Measurements from ENCODE around the gene AADACL2.
A peak's percentile ranks its signal among the peaks of the same experiment; 100 is the strongest.

The AADACL2 gene

DNA sequence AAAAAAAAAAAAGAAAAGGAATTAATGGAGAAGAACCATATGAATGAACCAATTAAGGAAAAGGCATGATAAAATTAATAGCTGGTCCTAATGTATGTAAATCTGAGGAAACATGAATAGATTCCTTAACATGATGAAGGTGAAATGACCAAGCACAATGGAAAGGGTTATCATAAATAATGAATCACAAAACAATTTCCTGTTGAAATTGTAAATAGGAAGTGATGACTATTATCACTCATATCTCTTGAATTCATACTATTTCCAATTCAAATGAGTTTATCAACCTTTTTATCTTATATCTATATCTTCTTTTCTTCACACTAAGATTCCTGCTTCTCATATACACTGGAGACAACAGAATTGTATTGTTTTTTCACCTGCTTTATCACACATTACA lies 32.0 kb downstream of the AADACL2 start:
- no peaks in the 10 kb centered on the region for H3K27me3 ChIP-seq (replicated peaks)
- H3K4me3 ChIP-seq (ENCODE audit: low read depth, low read length): no peak overlapping the region
- no peak for DNase-seq
- H3K27ac ChIP-seq: peak overlapping the region; percentile 86
- TF ChIP-seq CTCF (IDR thresholded peaks at IDR 0.05; ENCODE audit: low read depth, low read length, missing control alignments): no peak
- H3K36me3 ChIP-seq (replicated peaks): no peaks in the 10 kb centered on the region
- in situ Hi-C loops (cut with HindIII; ENCODE audit: low pct_ligation_motif_present, low sequenced_read_pairs): no loop called here

DNA sequence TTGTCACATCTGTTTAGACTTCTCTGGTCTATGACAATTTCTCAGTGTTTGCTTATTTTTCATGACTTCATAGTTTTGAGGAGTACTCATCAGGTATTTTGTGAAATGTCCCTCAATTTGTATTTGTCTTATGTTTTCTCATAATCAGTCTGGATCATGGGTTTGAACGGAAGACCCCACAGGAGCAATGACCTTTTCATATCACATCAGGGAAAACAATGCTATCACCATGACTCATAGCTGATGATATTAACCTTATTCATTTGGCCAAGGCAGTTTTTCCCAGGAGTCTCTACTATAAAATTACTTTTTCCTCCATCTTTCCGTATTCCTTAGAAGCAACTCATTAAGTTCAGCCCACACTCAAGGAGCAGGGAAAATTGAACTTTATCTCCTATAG lies 32.7 kb downstream of the AADACL2 start:
- DNase-seq: peak; percentile 79
- Histone ChIP-seq H3K27me3 (replicated peaks) (no peaks in the 10 kb centered on the region), H3K27ac (peak overlapping the region; percentile 86), H3K4me3 (ENCODE audit: low read depth, low read length) (peak overlapping the region; percentile 23), H3K36me3 (replicated peaks) (no peaks in the 10 kb centered on the region)
- no peak for TF ChIP-seq CTCF (IDR thresholded peaks at IDR 0.05; ENCODE audit: low read depth, low read length, missing control alignments)
- in situ Hi-C loops (cut with HindIII; ENCODE audit: low pct_ligation_motif_present, low sequenced_read_pairs): no loop called here

DNA sequence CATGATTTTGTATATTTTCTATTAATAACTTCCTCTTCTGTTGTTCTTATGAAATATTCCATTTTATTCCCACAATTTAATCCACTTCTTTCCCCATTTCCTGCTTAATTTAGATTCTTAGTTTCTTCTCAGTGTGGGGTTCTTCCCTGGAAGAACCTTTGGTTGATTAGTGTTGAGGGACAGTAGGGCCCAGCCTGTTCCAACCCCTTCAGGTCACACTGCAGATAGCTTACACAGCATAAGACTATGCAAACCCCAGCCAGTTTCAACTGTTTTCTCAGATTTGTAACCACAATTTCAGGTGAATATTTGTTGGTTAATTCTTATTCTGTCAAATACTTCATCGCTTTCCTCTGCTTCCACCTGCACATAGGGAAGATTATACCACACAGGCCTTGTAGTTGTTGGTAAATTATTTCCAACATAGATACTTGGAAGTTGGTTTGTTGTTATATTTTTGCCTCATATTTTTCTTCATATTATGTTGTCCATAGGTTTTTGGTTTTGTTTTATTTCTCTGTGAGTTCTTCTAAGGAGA lies 34.7 kb downstream of the AADACL2 start:
- Histone ChIP-seq H3K36me3 (replicated peaks) (peaks cover 2% of the 10 kb centered on the region), H3K4me3 (ENCODE audit: low read depth, low read length) (peak overlapping the region; percentile 7), H3K27me3 (replicated peaks) (no peaks in the 10 kb centered on the region), H3K27ac (peak overlapping the region; percentile 86)
- DNase-seq: peak; percentile 31
- TF ChIP-seq CTCF (IDR thresholded peaks at IDR 0.05; ENCODE audit: low read depth, low read length, missing control alignments): no peak
- in situ Hi-C loops (cut with HindIII; ENCODE audit: low pct_ligation_motif_present, low sequenced_read_pairs): no loop called here

- no peak for DNase-seq
- no peaks in the 10 kb centered on the region for H3K27me3 ChIP-seq (replicated peaks)
- peak overlapping the region; percentile 86 for H3K27ac ChIP-seq
- in situ Hi-C loops (cut with HindIII; ENCODE audit: low pct_ligation_motif_present, low sequenced_read_pairs): no loop called here
- TF ChIP-seq CTCF (IDR thresholded peaks at IDR 0.05; ENCODE audit: low read depth, low read length, missing control alignments): no peak
- H3K4me3 ChIP-seq (ENCODE audit: low read depth, low read length): no peak overlapping the region
- peaks cover 2% of the 10 kb centered on the region for H3K36me3 ChIP-seq (replicated peaks)
These were observed 35.4 kb downstream of the AADACL2 start for GRCh38 chr3:151769175-151769574.

- peak overlapping the region; percentile 86 for H3K27ac ChIP-seq
- TF ChIP-seq CTCF (IDR thresholded peaks at IDR 0.05; ENCODE audit: low read depth, low read length, missing control alignments): no peak
- peaks cover 2% of the 10 kb centered on the region for H3K36me3 ChIP-seq (replicated peaks)
- no peak overlapping the region for H3K4me3 ChIP-seq (ENCODE audit: low read depth, low read length)
- DNase-seq: peak; percentile 56
- in situ Hi-C loops (cut with HindIII; ENCODE audit: low pct_ligation_motif_present, low sequenced_read_pairs): no loop called here
- H3K27me3 ChIP-seq (replicated peaks): no peaks in the 10 kb centered on the region
These were observed 37.2 kb downstream of the AADACL2 start for GRCh38 chr3:151770956-151771355.

DNA sequence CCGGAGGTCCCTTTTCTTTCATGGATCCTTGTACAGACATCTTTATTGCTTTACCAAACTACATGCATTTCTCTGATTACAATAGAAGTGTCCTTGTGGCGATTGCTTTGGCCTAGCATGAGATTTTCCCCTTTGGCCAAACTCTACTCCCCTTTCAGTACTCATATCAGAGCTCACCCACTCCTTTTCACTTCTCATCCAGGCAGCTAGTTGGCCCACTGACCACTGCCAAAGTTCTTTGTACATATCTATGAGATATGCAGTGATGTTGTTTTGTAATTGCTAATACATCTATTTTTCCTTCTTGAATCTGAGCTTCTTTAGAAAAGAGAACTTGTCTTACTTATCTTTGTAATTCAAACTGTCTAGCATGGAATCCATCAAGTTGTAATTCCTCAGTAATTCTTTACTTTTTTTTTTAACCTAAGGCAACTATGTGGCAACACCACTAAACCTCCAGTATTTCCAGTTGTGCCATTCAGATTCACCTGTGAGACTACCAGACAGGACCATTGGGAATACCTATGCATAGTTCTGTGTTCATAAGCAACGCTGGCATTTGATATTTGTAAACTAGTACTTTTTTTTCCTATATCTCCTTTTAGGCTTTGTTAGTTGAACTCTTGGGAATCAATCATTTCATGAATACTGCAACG lies 39.2 kb downstream of the AADACL2 start:
- in situ Hi-C loops (cut with HindIII; ENCODE audit: low pct_ligation_motif_present, low sequenced_read_pairs): no loop called here
- no peak for DNase-seq
- Histone ChIP-seq H3K27me3 (replicated peaks) (no peaks in the 10 kb centered on the region), H3K27ac (no peak overlapping the region), H3K36me3 (replicated peaks) (peaks cover 2% of the 10 kb centered on the region), H3K4me3 (ENCODE audit: low read depth, low read length) (no peak overlapping the region)
- no peak for TF ChIP-seq CTCF (IDR thresholded peaks at IDR 0.05; ENCODE audit: low read depth, low read length, missing control alignments)

All from brain microvascular endothelial cell (primary cell).